Fibroblast of peridontal ligament (primary cell): Measurements from ENCODE around the gene ZNF45.
"Not testable (repeated sequence)": the region's sequence is repeated elsewhere in the genome, so short reads cannot be mapped to it uniquely, and the experiment has no call there.

Experiments
- DNase-seq: peaks from one replicate; pipeline ENCODE4 v3.0.0-alpha.2; 2010; ENCODE audit errors: extremely low read depth

Gene ZNF45

DNA sequence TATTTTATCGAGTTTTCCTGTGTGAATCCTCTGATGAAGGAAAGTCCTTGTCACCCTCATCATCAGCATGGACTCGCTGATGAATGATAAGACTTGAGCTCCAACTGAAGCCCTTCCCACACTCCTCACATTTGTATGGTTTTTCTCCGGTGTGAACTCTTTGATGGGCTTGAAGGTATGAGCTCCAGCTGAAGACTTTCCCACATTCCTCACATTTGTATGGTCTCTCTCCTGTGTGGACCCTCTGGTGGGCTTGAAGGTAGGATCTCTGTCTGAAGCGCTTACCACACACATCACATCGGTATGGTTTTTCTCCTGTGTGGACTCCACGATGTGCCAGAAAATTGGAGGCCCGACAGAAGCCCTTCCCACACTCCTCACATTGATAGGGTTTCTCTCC, 21.7 kb downstream of the ZNF45 start:
- DNase-seq: no peak

DNA sequence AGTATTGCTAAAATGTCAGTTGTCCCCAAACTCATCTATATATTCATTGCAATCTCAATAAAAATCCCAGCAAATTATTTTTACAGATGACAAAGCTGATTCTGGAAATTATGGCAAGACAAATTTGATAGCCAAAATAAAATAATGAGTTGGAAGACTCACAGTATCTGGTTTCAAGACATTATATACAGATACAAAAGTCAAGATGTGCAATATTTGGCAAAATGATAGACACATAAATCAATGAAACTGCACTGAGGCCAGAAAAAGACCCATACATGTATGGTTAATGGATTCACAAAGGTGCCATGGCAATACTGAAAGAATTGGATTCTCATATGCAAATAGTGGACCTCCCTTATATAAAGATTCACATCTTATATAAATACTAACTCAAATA, 24.2 kb downstream of the ZNF45 start:
- no peak for DNase-seq

DNA sequence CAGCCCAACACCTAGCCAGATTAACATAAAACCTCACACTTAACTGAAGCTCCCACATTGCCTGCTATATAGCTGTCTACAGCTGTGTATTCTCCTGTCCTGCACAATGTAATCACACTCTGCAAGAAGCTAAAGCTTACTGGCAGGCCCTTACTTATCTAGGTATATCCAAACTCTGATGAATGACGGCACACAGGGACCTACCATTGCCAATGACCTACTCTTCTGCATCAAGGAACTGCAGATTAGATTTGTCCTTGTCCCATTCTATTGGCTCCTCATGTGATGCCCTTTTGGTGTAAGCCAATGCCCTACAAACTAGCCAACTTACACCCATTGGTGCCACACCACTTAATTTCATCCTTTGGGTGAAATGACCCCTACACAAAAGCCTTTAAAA, 26.4 kb downstream of the ZNF45 start:
- DNase-seq: no peak

DNA sequence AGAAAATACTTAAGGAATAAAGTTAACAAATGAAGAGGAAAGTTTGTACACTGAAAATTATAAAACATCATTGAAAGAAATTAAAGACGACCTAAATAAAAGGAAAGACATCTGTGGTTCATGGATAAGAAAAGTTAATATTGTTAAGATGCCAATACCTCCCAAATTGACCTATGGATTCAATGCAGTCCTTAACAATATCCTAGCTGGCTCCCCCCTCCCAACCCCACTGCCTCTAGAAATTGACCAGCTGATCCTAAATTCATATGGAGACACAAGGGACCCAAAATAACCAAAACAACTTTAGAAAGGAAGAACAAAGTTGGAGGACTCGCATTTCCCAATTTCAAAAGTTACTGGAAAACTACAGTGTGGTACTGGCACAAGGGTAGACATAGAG, 28.3 kb downstream of the ZNF45 start:
- no peak for DNase-seq

DNA sequence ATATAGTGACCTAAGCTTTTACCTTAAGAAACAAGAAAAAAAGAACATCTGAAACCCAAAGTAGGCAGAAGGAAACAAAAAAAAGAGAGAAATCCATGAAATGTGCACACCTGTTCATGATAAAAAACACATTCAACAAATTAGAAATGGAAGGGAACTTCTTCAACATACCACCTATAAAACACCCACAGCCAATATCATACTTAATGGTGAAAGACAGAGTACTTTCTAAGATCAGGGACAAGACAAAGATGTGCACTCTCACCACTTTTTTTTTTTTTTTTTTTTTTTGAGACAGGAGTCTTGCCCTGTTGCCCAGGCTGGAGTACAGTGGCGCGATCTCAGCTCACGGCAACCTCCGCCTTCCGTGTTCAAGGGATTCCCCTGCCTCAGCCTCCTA, 29.2 kb downstream of the ZNF45 start:
- DNase-seq: no peak

DNA sequence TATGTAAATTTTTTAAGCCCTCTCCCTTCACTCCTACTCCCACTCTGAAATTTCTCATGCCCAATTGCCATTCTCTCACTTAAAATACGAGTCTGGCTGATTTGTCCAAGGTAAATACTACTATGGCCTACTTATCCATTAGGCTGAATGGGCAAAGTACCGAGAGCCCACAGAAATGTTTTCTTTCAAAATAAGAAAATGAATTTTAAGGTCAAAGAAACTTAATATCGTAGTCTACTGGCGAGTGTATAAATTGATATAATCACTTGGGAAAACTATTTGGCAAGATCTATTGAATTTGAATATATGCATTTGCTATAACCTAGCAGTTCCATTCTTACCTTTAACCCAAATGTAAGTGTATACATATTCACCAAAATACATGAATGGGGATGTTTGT, 32.7 kb downstream of the ZNF45 start:
- DNase-seq: no peak

DNA sequence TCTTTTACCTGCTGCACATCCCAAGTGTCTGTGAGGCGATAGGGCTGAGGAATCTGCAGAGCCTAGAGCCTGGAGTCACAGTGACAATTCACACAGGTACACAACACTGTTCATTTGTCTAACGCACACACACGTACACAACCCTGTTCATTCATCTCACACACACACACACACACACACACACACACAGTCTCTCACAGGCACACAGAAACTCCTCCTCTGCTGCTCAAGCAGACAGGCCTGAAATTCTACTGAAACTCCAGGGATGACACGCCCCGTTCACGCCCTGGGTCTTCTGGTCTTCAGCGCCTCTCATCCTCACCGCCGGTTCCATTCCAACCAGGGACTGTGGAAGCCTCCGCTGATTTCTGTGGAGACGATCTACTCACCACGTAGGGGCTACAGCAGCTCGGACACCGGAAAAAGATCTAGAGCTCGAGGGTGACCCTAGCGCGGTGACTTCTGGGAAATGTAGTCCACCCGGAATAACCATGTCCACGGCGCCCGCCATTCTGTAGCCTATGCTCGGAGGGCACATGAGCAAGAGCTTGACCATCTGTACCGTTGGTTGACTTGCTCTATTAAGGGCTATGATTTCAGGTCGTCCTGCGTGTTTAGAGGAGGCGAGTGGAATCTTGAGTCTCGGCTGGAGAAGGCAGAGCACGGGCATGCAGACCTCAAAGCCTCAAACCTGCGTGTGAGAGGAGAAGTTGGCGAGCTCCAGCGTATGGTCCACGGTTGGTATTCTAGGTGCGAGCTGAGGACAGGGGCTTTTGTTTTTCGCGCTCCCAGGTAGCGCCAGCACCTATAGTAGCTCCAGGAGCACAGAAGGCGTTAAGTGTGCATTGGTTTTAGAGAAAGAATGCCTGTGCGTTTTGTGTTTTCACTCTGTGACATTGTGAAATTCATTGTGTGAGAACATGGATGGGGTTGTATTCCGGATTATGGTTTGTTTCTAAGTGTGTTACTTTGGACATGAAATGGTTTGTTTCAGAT, 33.4 kb downstream of the ZNF45 start:
- DNase-seq: peak; percentile 90

DNA sequence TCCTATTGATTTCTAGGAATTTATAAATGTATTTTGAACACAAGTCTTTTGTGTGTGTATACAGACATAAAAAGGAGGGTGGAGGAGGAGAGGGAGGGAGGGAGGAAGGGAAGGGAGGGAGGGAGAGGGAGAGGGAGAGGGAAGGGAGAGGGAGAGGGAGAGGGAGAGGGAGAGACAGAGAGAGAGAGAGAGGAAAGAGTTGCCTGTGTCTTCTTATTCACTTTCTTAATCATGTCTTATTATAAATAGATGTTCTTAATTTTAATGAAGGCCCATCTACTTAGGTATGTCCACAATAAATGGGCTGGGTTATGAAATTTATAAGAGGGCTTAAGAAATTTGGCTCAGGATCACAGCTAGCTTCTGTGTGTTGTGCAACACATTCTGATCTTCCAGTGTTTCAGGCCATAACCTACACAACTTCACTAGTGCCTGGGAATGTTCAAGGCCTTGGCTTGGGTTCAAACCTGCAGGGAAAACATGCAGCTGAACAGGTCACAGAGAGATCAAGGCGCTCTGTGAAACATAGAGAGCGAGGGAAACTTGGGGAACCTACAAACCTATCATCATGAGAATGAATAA, 39.3 kb downstream of the ZNF45 start:
- no peak for DNase-seq

DNA sequence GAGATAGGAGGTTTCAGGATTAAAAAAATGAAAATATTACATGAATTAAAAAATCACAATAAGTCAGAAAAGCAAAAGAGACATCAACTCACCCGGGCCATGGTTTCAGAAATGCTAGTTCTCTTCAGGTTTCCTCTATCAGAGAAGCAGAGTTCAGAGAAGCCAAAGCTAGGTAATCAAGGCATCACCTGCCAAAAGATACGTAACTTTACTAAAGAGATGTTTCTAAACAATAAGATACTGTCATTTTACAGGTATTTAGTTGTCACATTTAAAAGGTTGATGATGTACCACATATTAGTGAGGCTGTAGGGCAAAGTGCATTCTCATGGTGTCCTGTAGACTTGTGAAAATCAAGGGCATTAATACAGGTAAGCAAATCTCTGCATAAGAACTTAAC, 51.2 kb downstream of the ZNF45 start, which contains the start of gene ZNF404:
ZNF404 (minus strand) TSS at position 101 of the 400 bp plus-strand sequence.
- no peak for DNase-seq

DNA sequence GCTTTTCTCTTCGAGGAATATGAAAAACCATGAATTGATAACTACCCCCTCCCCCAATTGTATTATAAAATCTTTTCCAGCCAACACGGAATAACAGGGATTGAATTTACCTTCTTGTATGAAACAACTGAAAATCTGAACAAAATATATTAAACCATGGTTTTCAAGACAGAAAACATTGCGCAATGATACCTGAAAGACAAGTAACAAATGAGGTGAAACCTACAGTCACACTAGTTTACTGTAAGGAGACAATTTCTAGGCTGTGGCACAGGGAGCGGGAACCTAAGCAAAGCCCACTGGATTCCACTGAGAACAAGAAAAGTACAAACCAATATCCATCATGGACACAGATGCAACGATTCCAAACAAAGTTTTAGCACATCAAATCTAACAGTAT, 54.6 kb downstream of the ZNF45 start:
- DNase-seq: no peak

DNA sequence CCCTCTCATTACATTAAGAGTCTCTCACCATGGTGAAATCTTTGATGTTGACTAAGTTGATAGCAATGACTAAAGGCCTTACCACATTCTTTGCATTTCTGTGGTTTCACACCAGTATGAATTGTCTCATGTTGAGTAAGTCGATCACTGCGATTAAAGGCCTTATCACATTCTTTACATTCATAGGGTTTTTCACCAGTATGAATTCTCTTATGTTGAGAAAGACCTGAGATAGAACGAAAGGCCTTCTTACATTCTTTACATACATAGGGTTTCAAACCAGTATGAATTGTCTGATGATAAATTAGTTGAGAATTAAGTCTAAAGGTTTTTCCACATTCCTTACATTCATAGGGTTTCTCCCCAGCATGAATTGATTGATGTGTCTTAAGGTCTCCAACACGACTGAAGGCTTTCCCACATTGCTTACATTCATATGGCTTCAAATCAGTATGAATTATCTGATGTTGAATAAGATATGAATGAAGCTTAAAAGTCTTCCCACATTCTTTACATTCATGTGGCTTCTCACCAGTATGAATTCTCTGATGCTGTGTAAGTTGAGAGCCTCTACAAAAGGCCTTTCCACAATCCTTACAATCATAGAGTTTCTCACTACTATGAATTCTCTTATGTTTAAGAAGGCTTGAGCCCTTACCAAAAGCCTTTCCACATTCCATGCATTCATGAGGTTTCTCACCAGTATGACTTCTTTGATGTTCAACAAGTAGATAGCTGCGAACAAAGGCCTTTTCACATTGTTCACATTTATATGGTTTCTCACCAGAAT, 62.3 kb downstream of the ZNF45 start:
- no peak for DNase-seq

DNA sequence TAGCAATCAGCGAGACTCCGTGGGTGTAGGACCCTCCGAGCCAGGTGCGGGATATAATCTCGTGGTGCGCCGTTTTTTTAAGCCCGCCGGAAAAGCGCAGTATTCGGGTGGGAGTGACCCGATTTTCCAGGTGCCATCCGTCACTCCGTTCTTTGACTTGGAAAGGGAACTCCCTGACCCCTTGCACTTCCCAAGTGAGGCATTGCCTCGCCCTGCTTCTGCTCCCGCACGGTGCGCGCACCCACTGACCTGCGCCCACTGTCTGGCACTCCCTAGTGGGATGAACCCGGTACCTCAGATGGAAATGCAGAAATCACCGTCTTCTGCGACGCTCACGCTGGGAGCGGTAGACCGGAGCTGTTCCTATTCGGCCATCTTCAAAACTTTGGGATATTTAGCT, 68.2 kb downstream of the ZNF45 start:
- DNase-seq: not testable (repeated sequence)
